H1 (cell line): ENCODE data around the gene ACAT2. TPM values are rescaled to one million over a fixed set of nuclear protein-coding genes. Genes with fewer than 3 reads are reported as not detected.

Experiments
- BRCA1 ChIP-seq: IDR thresholded peaks from 2 replicates; pipeline ENCODE4 v1.6.1; 2012; ENCODE audit warnings: low read depth, low read length, improper control_type of control experiment
- CHD1 ChIP-seq: IDR thresholded peaks from 2 replicates; pipeline ENCODE4 v1.6.1; 2012; ENCODE audit warnings: low read depth, low read length, improper control_type of control experiment
- CHD7 ChIP-seq: fragments of 300-600 bp; sonication (generic); IDR thresholded peaks from 2 replicates; pipeline ENCODE4 v1.7.1; 2012; ENCODE audit warnings: low read length, moderate library complexity, mild to moderate bottlenecking, inconsistent platforms; ENCODE audit not compliant: insufficient replicate concordance
- E2F6 ChIP-seq: IDR thresholded peaks from 2 replicates; pipeline ENCODE4 v1.6.1; 2012; ENCODE audit warnings: inconsistent platforms
- NRF1 ChIP-seq: IDR thresholded peaks from 2 replicates; pipeline ENCODE4 v1.6.1; 2011; ENCODE audit warnings: mild to moderate bottlenecking, low read depth, low read length, improper control_type of control experiment
- PHF8 ChIP-seq: fragments of 200-600 bp; sonication (generic); conservative IDR thresholded peaks from 2 replicates; pipeline ENCODE4 v1.7.1; 2012; ENCODE audit warnings: low read depth, mild to moderate bottlenecking, inconsistent platforms, low read length, moderate library complexity
- RFX5 ChIP-seq: IDR thresholded peaks from 2 replicates; pipeline ENCODE4 v1.6.1; 2011; ENCODE audit warnings: low read depth, low read length, improper control_type of control experiment, borderline replicate concordance
- SIRT6 ChIP-seq: IDR thresholded peaks from one replicate; pipeline ENCODE4 v1.7.1; 2012; ENCODE audit warnings: low read length, inconsistent platforms
- SIX5 ChIP-seq: IDR thresholded peaks from 2 replicates; pipeline ENCODE4 v1.6.1; 2011; ENCODE audit warnings: mild to moderate bottlenecking, low read depth, low read length
- SUZ12 ChIP-seq: fragments of 200-600 bp; sonication (generic); IDR thresholded peaks from 2 replicates; pipeline ENCODE4 v1.6.1; 2012; ENCODE audit warnings: mild to moderate bottlenecking, inconsistent platforms, low read length, moderate library complexity, mixed read lengths
- TBP ChIP-seq: IDR thresholded peaks from 2 replicates; pipeline ENCODE4 v1.6.1; 2011; ENCODE audit warnings: low read depth, low read length, improper control_type of control experiment
- TEAD4 ChIP-seq: IDR thresholded peaks from 2 replicates; pipeline ENCODE4 v1.6.1; 2012; ENCODE audit warnings: low read depth, low read length, inconsistent platforms, mixed read lengths
- polyA plus RNA-seq, 7 experiments: library from polyadenylated mRNA; depleted of rRNA in 3 of 7; stranded (reverse) in 5 of 7; unstranded in 2 of 7; fragments of >200 nt in 5 of 7; fragments of 200-250 nt in 2 of 7; gene quantifications; 1 replicate in 5 of 7; 2 replicates in 1 of 7; 4 replicates in 1 of 7; pipeline versions ENCODE4 v1.2.1 to v1.2.3, GENCODE V29; 2011 to 2013; ENCODE audit warnings: missing spikeins in 2 of 7, mixed read lengths in 2 of 7
- total RNA-seq: library from RNA; stranded (reverse); fragmentation: NEBNext Ultra II Directional; extraction: Animal tissue kit (Norgen Biotek cat#: 25700); gene quantifications from 2 replicates; pipeline ENCODE4 v1.2.1, GENCODE V29; 2021

Gene ACAT2
- total and polyA plus RNA-seq, 2 of the 8 experiments (the other 6 are each of a cell fraction or from before 2014, with no cell fraction given): 61.6 to 166 TPM

GRCh38 chr6:159723259-159723658 lies 38.6 kb upstream of the ACAT2 start (continued):
- TF ChIP-seq CHD7 (no peak), RFX5 (no peak), TEAD4 (no peak), SIRT6 (no peak), NRF1 (no peak), SUZ12 (no peak), TBP (no peak), SIX5 (no peak), E2F6 (no peak), PHF8 (no peak), CHD1 (no peak), BRCA1 (no peak)
